Adipocyte (in vitro differentiated cells): Measurements from ENCODE around the gene IFNA14.
"Not testable (repeated sequence)": the region's sequence is repeated elsewhere in the genome, so short reads cannot be mapped to it uniquely, and the experiment has no call there.

Experiments
- DNase-seq: peaks from one replicate; pipeline ENCODE4 v3.0.0-alpha.2; 2015; ENCODE audit warnings: low read depth
- H3K27me3 ChIP-seq: replicated peaks from 2 replicates; pipeline ENCODE4 v1.7.0; 2013; ENCODE audit warnings: mild to moderate bottlenecking, low read length, moderate library complexity; ENCODE audit not compliant: control insufficient read depth, insufficient read depth
- H3K36me3 ChIP-seq: 2 replicates; pipeline ENCODE4 v1.7.0; 2013; ENCODE audit warnings: low read length, mild to moderate bottlenecking, moderate library complexity; ENCODE audit not compliant: control insufficient read depth, insufficient read depth, severe bottlenecking
- H3K4me1 ChIP-seq: 2 replicates; pipeline ENCODE4 v1.7.0; 2013; ENCODE audit warnings: mild to moderate bottlenecking, low read length, moderate library complexity; ENCODE audit not compliant: control insufficient read depth, insufficient read depth
- H3K4me3 ChIP-seq: 2 replicates; pipeline ENCODE4 v1.7.0; 2013; ENCODE audit warnings: mild to moderate bottlenecking, low read length, moderate library complexity
- H3K9ac ChIP-seq: 2 replicates; pipeline ENCODE4 v1.7.0; 2013; ENCODE audit warnings: mild to moderate bottlenecking, low read length, moderate library complexity
- H3K9me3 ChIP-seq: 2 replicates; pipeline ENCODE4 v1.7.0; 2013; ENCODE audit warnings: mild to moderate bottlenecking, low read length, moderate library complexity; ENCODE audit not compliant: control insufficient read depth

Gene IFNA14

DNA sequence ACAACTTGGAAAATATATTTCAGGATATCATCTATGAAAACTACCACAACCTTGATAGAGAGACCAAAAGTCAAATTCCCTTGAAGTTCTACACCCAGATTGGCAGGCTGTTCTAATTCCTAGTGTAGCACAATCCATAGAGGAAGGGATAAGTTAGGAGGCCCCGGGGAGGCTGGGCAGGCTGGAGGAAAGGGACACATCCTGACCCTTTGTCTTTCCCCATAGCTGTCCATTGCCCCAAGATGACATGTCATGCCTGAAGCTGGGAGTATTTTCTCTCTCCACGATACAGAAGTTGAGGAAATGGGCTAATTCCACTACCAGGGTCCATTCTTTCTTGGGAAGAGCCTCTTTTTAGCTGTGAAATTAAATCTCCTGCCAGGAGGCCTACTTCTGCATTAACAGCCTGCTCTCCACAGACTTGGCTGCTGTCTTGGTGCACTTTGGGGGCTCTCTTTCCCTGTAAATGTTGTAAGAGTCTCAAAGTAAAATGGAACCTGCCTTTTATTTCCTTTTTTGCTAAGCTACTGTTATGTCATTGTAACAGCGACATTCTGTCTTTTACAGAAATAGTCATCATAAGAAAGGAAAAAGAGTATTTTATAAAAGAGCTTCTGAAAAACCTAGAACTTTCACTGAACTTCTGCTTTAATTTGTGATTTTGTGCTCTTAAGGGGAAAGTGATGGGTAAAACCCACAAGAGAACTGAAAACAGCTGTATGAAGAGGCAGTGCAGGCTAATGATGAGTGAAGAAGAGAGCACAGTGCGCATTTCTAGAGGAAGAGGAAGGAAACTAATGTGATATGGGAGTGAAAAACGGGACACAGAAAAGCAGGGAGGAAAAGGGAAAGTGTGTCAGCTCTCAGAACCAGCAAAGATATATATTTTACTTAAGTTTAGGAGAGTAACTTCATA, 26.1 kb downstream of the IFNA14 start:
- not testable (repeated sequence) for H3K4me3 ChIP-seq, H3K27me3 ChIP-seq, H3K36me3 ChIP-seq, H3K4me1 ChIP-seq, H3K9me3 ChIP-seq, H3K9ac ChIP-seq
- peak; percentile 3 for DNase-seq

DNA sequence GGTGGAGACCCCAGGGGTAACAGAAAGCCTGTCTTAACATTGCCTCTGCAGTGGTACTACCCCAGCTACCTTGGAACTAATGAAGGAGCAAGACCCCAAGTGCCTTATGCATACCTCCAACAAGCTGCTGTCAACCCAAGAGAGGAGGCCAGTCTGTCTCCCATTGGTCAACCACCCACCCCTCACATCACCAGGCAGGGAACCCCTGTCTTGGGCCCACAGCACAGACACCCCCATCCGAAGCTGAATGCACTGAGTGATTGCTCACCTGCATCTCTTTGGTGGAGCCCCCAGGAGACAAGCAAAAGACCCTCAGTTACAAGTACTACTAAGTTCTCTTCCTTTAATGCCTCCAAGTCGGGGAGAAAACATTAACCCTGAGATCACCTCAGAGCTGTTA, 27.6 kb downstream of the IFNA14 start:
- DNase-seq, H3K9ac ChIP-seq: not testable (repeated sequence)

DNA sequence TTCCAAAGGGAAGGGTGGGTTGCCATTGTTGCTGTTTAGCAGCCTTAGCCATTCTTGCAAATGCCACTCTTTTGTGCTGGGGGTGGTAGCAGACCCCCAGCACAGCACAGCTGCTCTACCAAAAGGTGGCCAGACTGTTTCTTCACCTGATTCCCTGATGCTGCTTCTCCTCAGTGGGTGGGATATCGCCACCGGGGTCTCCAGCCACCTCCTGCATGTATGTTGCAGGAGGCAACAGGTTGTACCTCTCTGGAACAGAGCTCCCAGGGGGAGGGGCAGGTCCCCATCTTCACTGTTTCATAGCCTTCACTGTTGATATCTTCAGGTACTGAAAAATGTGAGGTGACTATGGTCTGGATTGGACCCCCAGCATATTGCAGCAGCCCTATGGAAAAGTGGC, 29.0 kb downstream of the IFNA14 start:
- H3K27me3 ChIP-seq, H3K9me3 ChIP-seq, H3K4me3 ChIP-seq, H3K9ac ChIP-seq, H3K36me3 ChIP-seq, H3K4me1 ChIP-seq, DNase-seq: not testable (repeated sequence)

More for the DNA sequence above, 27.6 kb downstream of the IFNA14 start:
- not testable (repeated sequence) for H3K27me3 ChIP-seq, H3K9me3 ChIP-seq, H3K36me3 ChIP-seq, H3K4me1 ChIP-seq, H3K4me3 ChIP-seq

- Histone ChIP-seq H3K9me3 (no peaks in the 10 kb centered on the region), H3K9ac (no peak overlapping the region), H3K4me1 (no peaks in the 10 kb centered on the region), H3K4me3 (no peak overlapping the region), H3K27me3 (peaks cover 6% of the 10 kb centered on the region), H3K36me3 (no peaks in the 10 kb centered on the region)
- no peak for DNase-seq
Observed at GRCh38 chr9:21210311-21210710, 29.5 kb downstream of the IFNA14 start.

DNA sequence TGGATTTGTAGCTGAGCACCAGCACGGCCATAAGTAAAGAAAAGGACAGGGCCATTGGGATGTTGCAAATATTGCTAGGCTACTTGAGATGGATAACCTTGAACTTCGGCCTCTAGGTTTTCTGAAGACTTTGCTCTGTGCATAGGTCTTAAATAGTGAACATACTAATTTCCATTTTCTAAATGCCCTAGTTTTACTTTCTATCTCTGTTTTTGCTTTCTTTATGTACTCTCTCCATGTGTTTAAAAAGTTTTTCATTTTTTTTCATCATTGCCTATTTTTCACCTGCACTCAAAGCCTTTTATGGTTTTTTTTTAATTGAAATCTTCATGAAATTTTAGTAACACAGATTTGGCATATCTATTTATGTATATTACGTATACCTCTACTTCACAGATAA, 32.8 kb downstream of the IFNA14 start, which contains the start of gene IFNA10:
Gene IFNA10, minus strand, starts transcription at position 101 of the 400 bp plus-strand sequence. Its CDS starts 46 bp downstream, at position 55.
- not testable (repeated sequence) for H3K27me3 ChIP-seq, DNase-seq, H3K36me3 ChIP-seq, H3K9me3 ChIP-seq, H3K9ac ChIP-seq, H3K4me1 ChIP-seq, H3K4me3 ChIP-seq

DNA sequence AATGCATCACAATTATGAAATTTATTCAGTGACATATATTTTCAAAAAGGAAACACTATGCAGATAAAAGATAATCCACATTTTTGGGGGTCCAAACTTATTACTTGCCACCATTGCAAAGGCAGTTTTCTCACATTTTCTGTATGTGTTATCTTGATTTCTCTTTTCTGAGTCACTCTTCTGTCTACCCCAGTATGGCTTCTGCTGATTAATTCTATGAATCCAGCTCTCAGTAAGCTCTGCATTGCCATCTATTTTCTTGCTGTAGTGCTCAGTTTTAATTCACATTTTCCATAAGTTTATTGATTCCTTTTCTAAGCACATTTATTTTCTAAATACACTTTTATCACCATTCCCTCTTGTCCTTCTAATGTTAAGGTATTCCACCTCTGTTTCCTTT, 34.6 kb downstream of the IFNA14 start:
- Histone ChIP-seq H3K9me3 (no peaks in the 10 kb centered on the region), H3K27me3 (peaks cover 1% of the 10 kb centered on the region), H3K4me1 (no peaks in the 10 kb centered on the region), H3K9ac (no peak overlapping the region), H3K36me3 (no peaks in the 10 kb centered on the region), H3K4me3 (no peak overlapping the region)
- DNase-seq, result no peak

DNA sequence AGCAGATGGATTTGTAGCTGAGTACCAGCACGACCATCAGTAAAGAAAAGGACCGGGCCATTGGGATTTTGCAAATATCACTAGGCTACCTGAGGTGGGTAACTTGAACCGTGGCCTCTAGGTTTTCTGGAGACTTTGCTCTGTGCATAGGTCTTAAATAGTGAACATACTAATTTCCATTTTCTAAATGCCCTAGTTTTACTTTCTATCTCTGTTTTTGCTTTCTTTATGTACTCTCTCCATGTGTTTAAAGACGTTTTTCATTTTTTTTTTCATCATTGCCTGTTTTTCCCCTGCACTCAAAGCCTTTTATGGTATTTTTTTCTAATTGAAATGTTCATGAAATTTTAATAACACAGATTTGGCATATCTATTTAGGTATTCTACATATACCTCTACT, 37.7 kb downstream of the IFNA14 start, which contains the start of gene IFNA7:
Gene IFNA7, minus strand, starts transcription at position 101 of the 400 bp plus-strand sequence. Its CDS starts 40 bp downstream, at position 61.
- not testable (repeated sequence) for H3K9me3 ChIP-seq, H3K27me3 ChIP-seq, H3K36me3 ChIP-seq, H3K9ac ChIP-seq, H3K4me1 ChIP-seq, DNase-seq, H3K4me3 ChIP-seq

- H3K4me1 ChIP-seq, H3K9ac ChIP-seq, H3K4me3 ChIP-seq, H3K36me3 ChIP-seq, H3K9me3 ChIP-seq, H3K27me3 ChIP-seq: not testable (repeated sequence)
- peak; percentile 41 for DNase-seq
Observed at GRCh38 chr9:21194867-21195776, 44.7 kb downstream of the IFNA14 start.
